Measurements from ENCODE around the gene MEGF6. TPM values are rescaled to one million over a fixed set of nuclear protein-coding genes. Genes with fewer than 3 reads are reported as not detected.

The MEGF6 gene
- total RNA-seq, 4 donors from 2014 or later, result 4.1 to 27.1 (median 11.4) TPM

GRCh38 chr1:3536420-3537195 is 74.7 kb downstream of the MEGF6 start:
- H3K27ac ChIP-seq, result no peak overlapping the region
- 71% methylated on average over 25 of the region's 27 CpGs; no CpG with 5 or more reads in 1 of the 2 donors for WGBS, 2 donors (ENCODE audit: low coverage in 1 of 2)
- intact Hi-C loops (cut with DNase I; ENCODE audit: low total_unique reads), result no loop called here
- no peaks in the 10 kb centered on the region for H3K36me3 ChIP-seq
- no peaks in the 10 kb centered on the region for H3K27me3 ChIP-seq
- H3K4me1 ChIP-seq, result peaks cover 0 to 3% (median 0%) of the 10 kb centered on the region in 4 donors
- H3K9me3 ChIP-seq, result no peaks in the 10 kb centered on the region
- TF ChIP-seq POLR2A (IDR thresholded peaks at IDR 0.05) (no peak), POLR2AphosphoS5 (IDR thresholded peaks at IDR 0.05) (no peak), EP300 (IDR thresholded peaks at IDR 0.05; ENCODE audit: low read depth) (no peak), CTCF (IDR thresholded peaks at IDR 0.05) (no peak)
- in situ Hi-C loops (cut with MboI; ENCODE audit: low pct_ligation_motif_present in 1 of 4, low pct_unique_long_range_greater_than_20kb in 1 of 4, low sequenced_read_pairs in 3 of 4), result no loop called here
- no peak for DNase-seq
- no peak overlapping the region for H3K4me3 ChIP-seq

GRCh38 chr1:3535732-3536131 is 75.6 kb downstream of the MEGF6 start:
- no peak for DNase-seq
- Histone ChIP-seq H3K9me3 (no peaks in the 10 kb centered on the region), H3K4me3 (no peak overlapping the region), H3K27ac (no peak overlapping the region), H3K4me1 (peaks cover 0 to 9% (median 3%) of the 10 kb centered on the region in 4 donors), H3K27me3 (no peaks in the 10 kb centered on the region), H3K36me3 (no peaks in the 10 kb centered on the region)
- intact Hi-C loops (cut with DNase I; ENCODE audit: low total_unique reads), result no loop called here
- in situ Hi-C loops (cut with MboI; ENCODE audit: low pct_ligation_motif_present in 1 of 4, low pct_unique_long_range_greater_than_20kb in 1 of 4, low sequenced_read_pairs in 3 of 4), result no loop called here
- 93% methylated on average over 12 of the region's 12 CpGs; no CpG with 5 or more reads in 1 of the 2 donors for WGBS, 2 donors (ENCODE audit: low coverage in 1 of 2)
- no peak for TF ChIP-seq POLR2A (IDR thresholded peaks at IDR 0.05)
- no peak for TF ChIP-seq EP300 (IDR thresholded peaks at IDR 0.05; ENCODE audit: low read depth)
- TF ChIP-seq CTCF (IDR thresholded peaks at IDR 0.05), result no peak
- no peak for TF ChIP-seq POLR2AphosphoS5 (IDR thresholded peaks at IDR 0.05)

GRCh38 chr1:3534803-3535637 is 76.3 kb downstream of the MEGF6 start:
- in situ Hi-C loops (cut with MboI; ENCODE audit: low pct_ligation_motif_present in 1 of 4, low pct_unique_long_range_greater_than_20kb in 1 of 4, low sequenced_read_pairs in 3 of 4), result no loop called here
- TF ChIP-seq EP300 (IDR thresholded peaks at IDR 0.05; ENCODE audit: low read depth), result no peak
- TF ChIP-seq POLR2A (IDR thresholded peaks at IDR 0.05), result no peak
- no peak for TF ChIP-seq POLR2AphosphoS5 (IDR thresholded peaks at IDR 0.05)
- TF ChIP-seq CTCF (IDR thresholded peaks at IDR 0.05), result no peak
- Histone ChIP-seq H3K36me3 (no peaks in the 10 kb centered on the region), H3K27me3 (no peaks in the 10 kb centered on the region), H3K27ac (no peak overlapping the region), H3K4me3 (no peak overlapping the region), H3K9me3 (no peaks in the 10 kb centered on the region), H3K4me1 (peaks cover 6 to 16% (median 10%) of the 10 kb centered on the region in 4 donors)
- WGBS, 2 donors (ENCODE audit: low coverage in 1 of 2), result 60% methylated on average over 17 of the region's 17 CpGs; no CpG with 5 or more reads in 1 of the 2 donors
- intact Hi-C loops (cut with DNase I; ENCODE audit: low total_unique reads), result no loop called here
- no peak for DNase-seq
